Activated CD4-positive, alpha-beta T cell treated with anti-CD3 and anti-CD28 coated beads, Interleukin-2, amount 50 U/mL, for 1 hour (primary cell): Measurements from ENCODE around the gene POLR2L.

Experiments
- DNase-seq: peaks from one replicate; pipeline ENCODE4 v3.0.0-alpha.2; 2020

The POLR2L gene

DNA sequence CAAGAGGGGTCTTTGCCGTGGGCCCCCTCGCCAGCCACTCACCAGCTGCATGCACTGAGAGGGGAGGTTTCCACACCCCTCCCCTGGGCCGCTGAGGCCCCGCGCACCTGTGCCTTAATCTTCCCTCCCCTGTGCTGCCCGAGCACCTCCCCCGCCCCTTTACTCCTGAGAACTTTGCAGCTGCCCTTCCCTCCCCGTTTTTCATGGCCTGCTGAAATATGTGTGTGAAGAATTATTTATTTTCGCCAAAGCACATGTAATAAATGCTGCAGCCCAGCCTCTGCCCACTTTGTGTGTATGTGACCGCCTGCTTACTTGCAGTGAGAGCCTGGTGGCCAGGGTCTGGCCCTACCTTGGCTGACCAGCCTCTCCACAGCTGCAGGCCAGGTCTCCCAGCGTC is 17.4 kb downstream of the POLR2L start:
- no peak for DNase-seq

- no peak for DNase-seq
Measured at GRCh38 chr11:824292-824880, 17.9 kb downstream of the POLR2L start.

DNA sequence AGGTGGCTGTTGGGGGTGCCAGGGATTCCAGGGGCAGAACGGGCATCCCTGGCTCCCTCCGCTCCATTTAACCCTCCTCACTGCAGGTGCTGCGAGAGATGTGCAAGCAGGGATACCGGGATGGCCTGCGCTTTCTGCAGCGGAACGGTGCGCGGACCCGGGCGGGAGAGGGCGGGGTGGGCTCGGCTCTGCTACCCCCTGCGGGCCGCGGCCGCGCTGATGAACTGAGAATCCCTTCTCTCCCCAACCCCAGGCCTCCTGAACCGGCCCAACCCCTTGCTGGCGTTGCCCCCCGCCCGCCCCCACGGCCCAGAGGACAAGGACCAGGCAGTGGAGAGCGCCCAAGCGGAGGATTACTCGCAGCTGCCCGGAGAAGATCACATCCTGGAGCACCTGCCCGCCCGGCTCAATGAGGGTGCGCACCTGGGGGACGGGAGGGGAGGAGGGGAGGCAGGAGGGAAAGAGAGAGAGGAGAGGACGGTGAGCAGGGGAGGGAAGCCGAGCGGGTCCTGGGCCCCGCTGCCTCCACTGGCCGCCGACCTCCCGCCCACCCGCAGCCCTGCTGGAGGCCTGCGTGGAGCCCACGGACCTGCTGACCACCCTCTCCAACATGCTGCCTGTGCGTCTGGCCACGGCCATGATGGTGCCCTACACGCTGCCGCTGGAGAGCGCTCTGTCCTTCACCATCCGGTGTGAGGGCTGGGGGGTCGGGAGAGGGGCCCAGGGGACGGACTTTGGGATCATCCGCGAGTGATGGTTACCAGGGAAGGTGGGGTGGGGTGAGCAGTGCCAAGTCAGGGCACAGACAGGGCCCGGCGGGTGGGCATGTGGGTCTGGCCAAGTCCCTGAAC is 18.7 kb downstream of the POLR2L start:
- no peak for DNase-seq

GRCh38 chr11:821512-822371 is 20.6 kb downstream of the POLR2L start:
- no peak for DNase-seq

- DNase-seq: no peak
Measured at GRCh38 chr11:820655-821511, 21.4 kb downstream of the POLR2L start.

DNA sequence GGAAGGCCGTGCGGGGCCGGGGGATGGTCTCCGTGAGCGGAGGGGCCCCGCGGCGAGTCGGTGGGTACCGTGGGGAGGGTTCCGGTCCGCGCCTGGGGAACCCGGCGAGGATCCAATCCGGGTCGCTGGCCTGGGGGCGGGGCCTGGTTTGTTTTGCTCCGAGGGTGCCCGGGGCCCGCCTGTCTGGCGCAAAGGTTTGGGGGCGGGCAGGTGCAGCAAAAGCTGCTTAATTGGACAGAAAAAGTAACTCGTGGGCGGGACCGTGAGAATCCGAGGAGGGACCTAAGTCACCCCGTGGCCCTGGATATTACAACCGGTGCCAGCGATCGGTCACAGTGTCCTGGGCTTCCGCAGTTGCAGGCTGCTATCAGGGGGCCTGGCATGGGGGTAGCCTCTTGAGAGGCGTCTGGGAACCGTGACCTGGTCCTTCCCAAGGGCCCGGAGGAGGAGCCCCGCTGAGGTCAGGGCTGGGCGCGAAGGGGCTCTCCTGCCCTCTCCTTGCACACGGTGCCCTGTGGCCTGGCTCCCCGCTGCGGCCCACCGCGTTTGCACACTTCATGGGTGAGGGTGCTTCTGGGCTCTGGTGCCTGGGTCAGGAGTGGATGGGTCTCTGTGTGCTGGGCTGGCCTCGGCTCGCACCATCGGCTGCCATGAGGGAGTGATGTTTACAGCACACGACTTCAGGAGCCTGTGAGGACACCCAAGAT is 22.2 kb downstream of the POLR2L start:
- DNase-seq: peak; percentile 96

DNA sequence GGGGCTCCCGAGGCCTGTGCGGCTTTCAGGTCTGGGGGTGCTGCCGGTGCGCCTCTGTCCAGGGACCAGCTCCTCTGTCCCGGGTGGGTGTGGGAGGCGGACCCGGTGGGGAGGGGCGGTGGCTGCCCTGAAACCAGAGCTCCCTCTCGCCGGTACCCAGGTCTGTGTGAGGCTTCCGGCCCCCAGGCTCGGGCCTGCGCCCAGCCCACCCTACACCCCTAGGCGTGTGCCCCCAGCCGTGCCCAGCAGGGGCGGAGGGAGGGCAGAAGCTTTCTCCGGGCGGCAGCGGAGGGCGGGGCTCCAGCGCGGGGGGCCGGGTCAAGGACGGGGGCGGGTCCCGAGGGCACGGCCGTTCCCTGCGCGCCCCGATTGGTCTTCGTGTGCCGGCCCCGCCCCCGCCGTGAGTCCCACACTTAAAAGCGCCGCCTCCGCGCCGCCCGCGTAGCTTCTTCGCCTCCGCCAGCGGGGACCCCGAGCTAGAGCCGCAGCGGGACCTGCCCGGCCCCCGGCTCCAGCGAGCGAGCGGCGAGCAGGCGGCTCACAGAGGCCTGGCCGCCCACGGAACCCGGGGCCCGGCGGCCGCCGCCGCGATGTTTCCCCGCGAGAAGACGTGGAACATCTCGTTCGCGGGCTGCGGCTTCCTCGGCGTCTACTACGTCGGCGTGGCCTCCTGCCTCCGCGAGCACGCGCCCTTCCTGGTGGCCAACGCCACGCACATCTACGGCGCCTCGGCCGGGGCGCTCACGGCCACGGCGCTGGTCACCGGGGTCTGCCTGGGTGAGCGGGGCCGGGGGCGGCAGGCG is 23.0 kb downstream of the POLR2L start:
- peak; percentile 92 for DNase-seq

DNA sequence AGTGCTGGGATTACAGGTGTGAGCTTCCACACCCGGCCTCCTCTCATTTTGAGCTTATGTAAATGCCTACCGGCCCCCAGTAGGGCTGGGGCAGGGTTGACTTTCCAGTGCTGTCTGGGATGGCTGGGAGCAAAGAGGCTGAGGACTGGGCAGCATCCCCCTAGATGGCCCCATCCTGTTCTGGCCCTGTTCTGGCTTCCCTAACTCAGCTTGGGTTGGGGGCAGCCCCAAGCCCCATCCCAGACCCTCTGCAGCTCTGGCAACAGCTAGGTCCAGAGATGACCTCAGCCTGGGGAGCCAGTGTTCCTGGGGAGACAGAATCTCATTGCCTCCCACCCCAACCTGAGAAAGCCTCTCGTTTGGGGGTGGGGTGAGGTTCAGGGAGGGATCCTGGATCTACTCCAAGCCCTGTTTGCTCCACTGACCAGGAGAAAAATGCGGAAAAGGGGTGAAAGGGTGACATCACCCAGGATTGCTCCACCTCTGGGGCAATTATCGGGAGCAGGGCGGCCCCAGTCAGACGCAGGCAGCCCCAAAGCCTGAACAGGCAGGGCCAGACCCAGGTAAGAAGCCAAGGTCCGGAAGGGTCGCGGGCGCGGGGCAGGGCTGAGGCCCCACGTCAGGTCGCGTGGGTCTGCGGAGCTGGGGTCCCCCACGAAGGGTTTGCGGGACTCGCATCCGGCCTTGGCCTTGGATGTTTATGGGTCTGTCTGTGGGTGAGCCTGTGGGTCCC is 23.8 kb downstream of the POLR2L start, which contains the start of gene PNPLA2:
PNPLA2 (plus strand) TSS at position 519 of the 733 bp plus-strand sequence. CDS start 805 bp downstream, outside the sequence.
- no peak for DNase-seq

- no peak for DNase-seq
Measured at GRCh38 chr11:816433-816779, 25.9 kb downstream of the POLR2L start.

- DNase-seq: no peak
Measured at GRCh38 chr11:815675-816432, 26.5 kb downstream of the POLR2L start.

- DNase-seq: no peak
Measured at GRCh38 chr11:813456-814096, 28.8 kb downstream of the POLR2L start.

DNA sequence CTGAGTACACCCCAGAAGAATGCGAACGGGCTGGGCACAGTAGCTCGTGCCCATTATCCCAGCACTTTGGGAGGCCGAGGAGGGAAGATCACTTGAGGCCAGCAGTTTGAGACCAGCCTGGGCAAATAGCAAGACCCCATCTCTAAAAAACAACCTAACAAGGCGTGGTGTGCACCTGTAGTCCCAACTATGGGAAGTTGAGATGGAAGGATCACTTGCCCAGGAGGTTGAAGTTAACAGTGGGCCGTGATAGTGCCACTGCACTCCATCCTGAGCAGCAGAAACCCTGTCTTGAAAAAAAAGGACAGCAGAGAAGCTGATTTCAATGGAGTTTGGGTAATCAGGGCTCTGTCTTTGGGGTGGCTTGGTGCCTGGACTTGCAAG is 29.3 kb downstream of the POLR2L start:
- no peak for DNase-seq

DNA sequence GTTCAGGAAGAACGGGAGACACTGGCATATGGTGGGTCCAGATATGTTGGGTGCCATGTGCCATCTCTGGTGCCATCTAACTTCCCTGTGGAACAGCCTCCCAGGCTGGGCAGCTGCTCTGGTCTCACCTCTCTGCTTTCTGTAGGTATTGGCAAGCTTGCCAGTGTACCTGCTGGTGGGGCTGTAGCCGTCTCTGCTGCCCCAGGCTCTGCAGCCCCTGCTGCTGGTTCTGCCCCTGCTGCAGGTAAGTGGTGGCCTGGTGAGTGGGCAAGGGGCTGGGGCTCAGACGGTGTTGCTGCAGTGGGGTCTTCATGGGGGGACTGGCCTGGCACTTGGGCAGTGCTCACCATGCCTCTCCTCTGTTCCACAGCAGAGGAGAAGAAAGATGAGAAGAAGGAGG is 29.9 kb downstream of the POLR2L start:
- DNase-seq: no peak

- no peak for DNase-seq
Measured at GRCh38 chr11:811446-812245, 30.7 kb downstream of the POLR2L start.

GRCh38 chr11:810040-810567 is 32.2 kb downstream of the POLR2L start:
- DNase-seq: no peak

- DNase-seq: peak; percentile 97
Measured at GRCh38 chr11:809287-810039, 32.9 kb downstream of the POLR2L start, which contains the start of gene RPLP2. Gene RPLP2 (plus strand): TSS chr11:809967. CDS start chr11:810235, 268 bp downstream.
